HepG2 (cell line): ENCODE results near the gene VSIG10L2. TPM values are rescaled to one million over a fixed set of nuclear protein-coding genes. Genes with fewer than 3 reads are reported as not detected.

Source experiments
- FOXJ3 ChIP-seq: sonication (generic); formaldehyde crosslinking; IDR thresholded peaks from 2 replicates; pipeline ENCODE4 v1.4.0; 2020; ENCODE audit warnings: missing genetic modification reagents, mild to moderate bottlenecking, borderline replicate concordance
- HNRNPUL1 ChIP-seq: fragments of 200-400 bp; formaldehyde crosslinking; IDR thresholded peaks from 2 replicates; pipeline ENCODE4 v1.6.1; 2017; ENCODE audit warnings: low read depth, mild to moderate bottlenecking, low read length, moderate library complexity
- IRF2 ChIP-seq: IDR thresholded peaks from 2 replicates; pipeline ENCODE4 v1.6.1; 2018; ENCODE audit warnings: missing genetic modification reagents, missing compliant biosample characterization
- KLF15 ChIP-seq: sonication (generic); formaldehyde crosslinking; IDR thresholded peaks from 2 replicates; pipeline ENCODE4 v1.8.1; 2023; ENCODE audit warnings: borderline replicate concordance, mild to moderate bottlenecking, inconsistent platforms, missing genetic modification reagents, mixed read lengths
- NAIF1 ChIP-seq: sonication (generic); formaldehyde crosslinking; IDR thresholded peaks from 2 replicates; pipeline ENCODE4 v1.5.0; 2020; ENCODE audit warnings: mild to moderate bottlenecking, missing genetic modification reagents, borderline replicate concordance
- PPARG ChIP-seq: conservative IDR thresholded peaks from 2 replicates; pipeline ENCODE4 v1.6.1; 2016; ENCODE audit warnings: missing biosample characterization, missing genetic modification reagents
- RELA ChIP-seq: sonication (generic); formaldehyde crosslinking; IDR thresholded peaks from 2 replicates; pipeline ENCODE4 v1.4.0; 2020; ENCODE audit warnings: missing genetic modification reagents
- SMAD1 ChIP-seq: sonication (generic); formaldehyde crosslinking; IDR thresholded peaks from 2 replicates; pipeline ENCODE4 v1.4.0; 2020; ENCODE audit warnings: missing genetic modification reagents, low read depth, mild to moderate bottlenecking, borderline replicate concordance
- SSRP1 ChIP-seq: IDR thresholded peaks from 2 replicates; pipeline ENCODE4 v1.6.1; 2016; ENCODE audit warnings: control low read depth
- WIZ ChIP-seq: sonication (generic); formaldehyde crosslinking; IDR thresholded peaks from 2 replicates; pipeline ENCODE4 v1.5.1; 2020; ENCODE audit warnings: mild to moderate bottlenecking, missing genetic modification reagents
- ZBTB21 ChIP-seq: sonication (generic); formaldehyde crosslinking; IDR thresholded peaks from 2 replicates; pipeline ENCODE4 v1.4.0; 2020; ENCODE audit warnings: missing genetic modification reagents
- ZNF256 ChIP-seq: sonication (generic); formaldehyde crosslinking; conservative IDR thresholded peaks from 2 replicates; pipeline ENCODE4 v1.4.0; 2020; ENCODE audit warnings: missing genetic modification reagents
- ZNF550 ChIP-seq: sonication (generic); formaldehyde crosslinking; IDR thresholded peaks from 2 replicates; pipeline ENCODE4 v1.4.0; 2020; ENCODE audit warnings: mild to moderate bottlenecking, missing genetic modification reagents, borderline replicate concordance
- ZNF577 ChIP-seq: sonication (generic); formaldehyde crosslinking; IDR thresholded peaks from 2 replicates; pipeline ENCODE4 v1.4.0; 2020; ENCODE audit warnings: mild to moderate bottlenecking, low read depth, missing genetic modification reagents, borderline replicate concordance
- ZNF607 ChIP-seq: sonication (generic); formaldehyde crosslinking; IDR thresholded peaks from 2 replicates; pipeline ENCODE4 v1.5.1; 2020; ENCODE audit warnings: missing genetic modification reagents, mild to moderate bottlenecking, borderline replicate concordance
- ZNF782 ChIP-seq: sonication (generic); formaldehyde crosslinking; IDR thresholded peaks from 2 replicates; pipeline ENCODE4 v1.4.0; 2020; ENCODE audit warnings: missing genetic modification reagents, mild to moderate bottlenecking, borderline replicate concordance
- ZSCAN31 ChIP-seq: sonication (generic); formaldehyde crosslinking; IDR thresholded peaks from 2 replicates; pipeline ENCODE4 v1.5.0; 2020; ENCODE audit warnings: low read depth, mild to moderate bottlenecking, missing genetic modification reagents
- polyA plus RNA-seq, 8 experiments: library from polyadenylated mRNA; depleted of rRNA in 3 of 8; stranded (reverse) in 7 of 8; unstranded in 1 of 8; fragments of >200 nt; fragmentation: Illumina TruSeq in 4 of 8; extraction: Trizol in 4 of 8; gene quantifications; 2 replicates each; pipeline versions ENCODE4 v1.2.1 to v1.2.3, GENCODE V29; 2011 to 2016; ENCODE audit warnings: low read depth in 4 of 8, missing spikeins in 1 of 8, mixed read lengths in 1 of 8; ENCODE audit not compliant: insufficient read depth in 1 of 8
- total RNA-seq, 5 experiments: library from RNA; depleted of rRNA; stranded (reverse); fragments of >200 nt; fragmentation: Illumina TruSeq; extraction: Trizol; gene quantifications; 2 replicates each; pipeline ENCODE4 v1.2.3, GENCODE V29; 2016; ENCODE audit warnings: low read depth in 1 of 5
- TF ChIP-seq, protein P1 (sequence below): sonication (generic); formaldehyde crosslinking; IDR thresholded peaks from 2 replicates; pipeline ENCODE4 v1.9.0; 2021; ENCODE audit warnings: missing genetic modification reagents, mild to moderate bottlenecking, borderline replicate concordance
- TF ChIP-seq, protein P2 (sequence below): sonication (generic); formaldehyde crosslinking; IDR thresholded peaks from 2 replicates; pipeline ENCODE4 v1.9.0; 2021; ENCODE audit warnings: missing genetic modification reagents, borderline replicate concordance
- TF ChIP-seq, protein P3 (sequence below): sonication (generic); formaldehyde crosslinking; IDR thresholded peaks from 2 replicates; pipeline ENCODE4 v1.9.0; 2022; ENCODE audit warnings: low read depth, missing genetic modification reagents
- TF ChIP-seq, protein P4 (sequence below): sonication (generic); formaldehyde crosslinking; IDR thresholded peaks from 2 replicates; pipeline ENCODE4 v1.8.0; 2022; ENCODE audit warnings: mild to moderate bottlenecking, missing genetic modification reagents; ENCODE audit not compliant: insufficient replicate concordance
- TF ChIP-seq, protein P5 (sequence below): sonication (generic); formaldehyde crosslinking; IDR thresholded peaks from 2 replicates; pipeline ENCODE4 v1.4.0; 2020; ENCODE audit warnings: missing genetic modification reagents, low read depth, mild to moderate bottlenecking, borderline replicate concordance

Gene VSIG10L2
- total and polyA plus RNA-seq, 2 of the 13 experiments (the other 11 are each of a cell fraction or from before 2014, with no cell fraction given), result 0.21 TPM; not detected in 1

DNA sequence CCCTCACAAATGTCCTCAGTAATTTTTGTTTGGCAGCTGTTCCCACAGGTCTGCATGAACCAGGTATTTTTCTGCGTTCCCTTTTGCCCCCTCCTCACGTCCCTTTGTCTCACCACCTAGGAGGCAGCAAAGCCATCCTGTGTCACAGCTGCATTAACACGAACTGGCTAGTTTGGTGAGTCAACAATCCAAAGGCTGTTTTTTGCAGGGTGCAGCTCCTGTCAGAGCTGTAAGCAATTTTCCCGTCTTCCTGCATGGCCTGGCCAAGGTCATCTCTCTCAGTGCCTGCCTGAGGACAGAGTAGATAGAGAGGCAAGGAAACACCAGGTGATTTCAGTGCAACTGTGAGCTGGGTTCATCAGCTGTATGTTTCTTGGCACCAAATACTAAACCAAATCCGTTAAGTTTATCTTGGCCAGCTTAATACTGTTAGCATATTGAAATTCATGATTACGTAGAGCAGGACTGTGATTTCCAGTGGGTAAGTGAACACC, 20.6 kb upstream of the VSIG10L2 start (continued):
- TF ChIP-seq, protein P1, sequence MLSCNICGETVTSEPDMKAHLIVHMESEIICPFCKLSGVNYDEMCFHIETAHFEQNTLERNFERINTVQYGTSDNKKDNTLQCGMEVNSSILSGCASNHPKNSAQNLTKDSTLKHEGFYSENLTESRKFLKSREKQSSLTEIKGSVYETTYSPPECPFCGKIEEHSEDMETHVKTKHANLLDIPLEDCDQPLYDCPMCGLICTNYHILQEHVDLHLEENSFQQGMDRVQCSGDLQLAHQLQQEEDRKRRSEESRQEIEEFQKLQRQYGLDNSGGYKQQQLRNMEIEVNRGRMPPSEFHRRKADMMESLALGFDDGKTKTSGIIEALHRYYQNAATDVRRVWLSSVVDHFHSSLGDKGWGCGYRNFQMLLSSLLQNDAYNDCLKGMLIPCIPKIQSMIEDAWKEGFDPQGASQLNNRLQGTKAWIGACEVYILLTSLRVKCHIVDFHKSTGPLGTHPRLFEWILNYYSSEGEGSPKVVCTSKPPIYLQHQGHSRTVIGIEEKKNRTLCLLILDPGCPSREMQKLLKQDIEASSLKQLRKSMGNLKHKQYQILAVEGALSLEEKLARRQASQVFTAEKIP (CRISPR knock-in tag), result no peak
- no peak for TF ChIP-seq ZNF577 (CRISPR knock-in tag)
- TF ChIP-seq KLF15 (CRISPR knock-in tag), result no peak
- TF ChIP-seq ZBTB21, result no peak
- TF ChIP-seq SSRP1 (CRISPR knock-in tag), result no peak
- TF ChIP-seq, protein P2, sequence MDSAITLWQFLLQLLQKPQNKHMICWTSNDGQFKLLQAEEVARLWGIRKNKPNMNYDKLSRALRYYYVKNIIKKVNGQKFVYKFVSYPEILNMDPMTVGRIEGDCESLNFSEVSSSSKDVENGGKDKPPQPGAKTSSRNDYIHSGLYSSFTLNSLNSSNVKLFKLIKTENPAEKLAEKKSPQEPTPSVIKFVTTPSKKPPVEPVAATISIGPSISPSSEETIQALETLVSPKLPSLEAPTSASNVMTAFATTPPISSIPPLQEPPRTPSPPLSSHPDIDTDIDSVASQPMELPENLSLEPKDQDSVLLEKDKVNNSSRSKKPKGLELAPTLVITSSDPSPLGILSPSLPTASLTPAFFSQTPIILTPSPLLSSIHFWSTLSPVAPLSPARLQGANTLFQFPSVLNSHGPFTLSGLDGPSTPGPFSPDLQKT, result no peak
- no peak for TF ChIP-seq HNRNPUL1
- TF ChIP-seq, protein P3, sequence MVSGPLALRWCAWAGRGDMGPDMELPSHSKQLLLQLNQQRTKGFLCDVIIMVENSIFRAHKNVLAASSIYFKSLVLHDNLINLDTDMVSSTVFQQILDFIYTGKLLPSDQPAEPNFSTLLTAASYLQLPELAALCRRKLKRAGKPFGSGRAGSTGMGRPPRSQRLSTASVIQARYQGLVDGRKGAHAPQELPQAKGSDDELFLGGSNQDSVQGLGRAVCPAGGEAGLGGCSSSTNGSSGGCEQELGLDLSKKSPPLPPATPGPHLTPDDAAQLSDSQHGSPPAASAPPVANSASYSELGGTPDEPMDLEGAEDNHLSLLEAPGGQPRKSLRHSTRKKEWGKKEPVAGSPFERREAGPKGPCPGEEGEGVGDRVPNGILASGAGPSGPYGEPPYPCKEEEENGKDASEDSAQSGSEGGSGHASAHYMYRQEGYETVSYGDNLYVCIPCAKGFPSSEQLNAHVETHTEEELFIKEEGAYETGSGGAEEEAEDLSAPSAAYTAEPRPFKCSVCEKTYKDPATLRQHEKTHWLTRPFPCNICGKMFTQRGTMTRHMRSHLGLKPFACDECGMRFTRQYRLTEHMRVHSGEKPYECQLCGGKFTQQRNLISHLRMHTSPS (CRISPR knock-in tag), result no peak
- no peak for TF ChIP-seq WIZ (CRISPR knock-in tag)
- TF ChIP-seq ZNF256, result no peak
- no peak for TF ChIP-seq FOXJ3 (CRISPR knock-in tag)
- no peak for TF ChIP-seq RELA (CRISPR knock-in tag)
- TF ChIP-seq IRF2, result peak; percentile 56; the same call in 1 of the 2 replicates
- TF ChIP-seq, protein P4, sequence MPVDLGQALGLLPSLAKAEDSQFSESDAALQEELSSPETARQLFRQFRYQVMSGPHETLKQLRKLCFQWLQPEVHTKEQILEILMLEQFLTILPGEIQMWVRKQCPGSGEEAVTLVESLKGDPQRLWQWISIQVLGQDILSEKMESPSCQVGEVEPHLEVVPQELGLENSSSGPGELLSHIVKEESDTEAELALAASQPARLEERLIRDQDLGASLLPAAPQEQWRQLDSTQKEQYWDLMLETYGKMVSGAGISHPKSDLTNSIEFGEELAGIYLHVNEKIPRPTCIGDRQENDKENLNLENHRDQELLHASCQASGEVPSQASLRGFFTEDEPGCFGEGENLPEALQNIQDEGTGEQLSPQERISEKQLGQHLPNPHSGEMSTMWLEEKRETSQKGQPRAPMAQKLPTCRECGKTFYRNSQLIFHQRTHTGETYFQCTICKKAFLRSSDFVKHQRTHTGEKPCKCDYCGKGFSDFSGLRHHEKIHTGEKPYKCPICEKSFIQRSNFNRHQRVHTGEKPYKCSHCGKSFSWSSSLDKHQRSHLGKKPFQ (CRISPR knock-in tag), result no peak
- no peak for TF ChIP-seq NAIF1
- no peak for TF ChIP-seq ZNF607 (CRISPR knock-in tag)
- TF ChIP-seq, protein P5, sequence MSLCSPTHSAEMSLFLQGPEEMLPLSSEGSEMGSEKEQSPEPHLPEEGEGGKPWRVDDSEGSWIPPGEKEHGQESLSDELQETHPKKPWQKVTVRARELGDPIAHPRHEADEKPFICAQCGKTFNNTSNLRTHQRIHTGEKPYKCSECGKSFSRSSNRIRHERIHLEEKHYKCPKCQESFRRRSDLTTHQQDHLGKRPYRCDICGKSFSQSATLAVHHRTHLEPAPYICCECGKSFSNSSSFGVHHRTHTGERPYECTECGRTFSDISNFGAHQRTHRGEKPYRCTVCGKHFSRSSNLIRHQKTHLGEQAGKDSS (CRISPR knock-in tag), result peak; percentile 50; the same call in 1 of the 2 replicates
- TF ChIP-seq SMAD1 (CRISPR knock-in tag), result no peak
- no peak for TF ChIP-seq ZNF550
- TF ChIP-seq ZSCAN31 (CRISPR knock-in tag), result 0 out of 2 replicates have a peak, but pooled peaks have one; percentile 43
- TF ChIP-seq ZNF782, result no peak
- TF ChIP-seq PPARG (CRISPR knock-in tag), result no peak
